ENCODE measurements around the gene NAA35.
"Not testable (repeated sequence)": the region's sequence is repeated elsewhere in the genome, so short reads cannot be mapped to it uniquely, and the experiment has no call there.

The NAA35 gene

GRCh38 chr9:86035827-86036440 is 95.0 kb downstream of the NAA35 start:
- no peak for DNase-seq

- no peak for DNase-seq
These were observed 95.6 kb downstream of the NAA35 start for GRCh38 chr9:86036555-86036954.

GRCh38 chr9:86039991-86040860 is 99.3 kb downstream of the NAA35 start:
- DNase-seq: no peak

GRCh38 chr9:86040861-86041155 is 99.9 kb downstream of the NAA35 start:
- DNase-seq: no peak

- no peak for DNase-seq
These were observed 100.4 kb downstream of the NAA35 start for GRCh38 chr9:86041311-86041741.

GRCh38 chr9:86042199-86042978 is 101.4 kb downstream of the NAA35 start:
- no peak for DNase-seq

- DNase-seq: no peak
These were observed 102.6 kb downstream of the NAA35 start for GRCh38 chr9:86043586-86043985.

- no peak for DNase-seq
These were observed 103.1 kb downstream of the NAA35 start for GRCh38 chr9:86043999-86044398.

- DNase-seq: no peak
These were observed 104.7 kb downstream of the NAA35 start for GRCh38 chr9:86045654-86046053.

GRCh38 chr9:86046071-86046636 is 105.2 kb downstream of the NAA35 start:
- no peak for DNase-seq

GRCh38 chr9:86046930-86047341 is 106.0 kb downstream of the NAA35 start:
- DNase-seq: no peak

- DNase-seq: no peak
These were observed 106.4 kb downstream of the NAA35 start for GRCh38 chr9:86047361-86047760.

GRCh38 chr9:86048018-86048742 is 107.2 kb downstream of the NAA35 start:
- DNase-seq: not testable (repeated sequence)

GRCh38 chr9:86052556-86053468 is 111.9 kb downstream of the NAA35 start:
- no peak for DNase-seq

- DNase-seq: no peak
These were observed 113.7 kb downstream of the NAA35 start for GRCh38 chr9:86054695-86055094.

GRCh38 chr9:86057491-86057890 is 116.5 kb downstream of the NAA35 start:
- DNase-seq: no peak

- no peak for DNase-seq
These were observed 121.2 kb downstream of the NAA35 start for GRCh38 chr9:86061972-86062739.

- no peak for DNase-seq
These were observed 122.1 kb downstream of the NAA35 start for GRCh38 chr9:86062845-86063693.

- no peak for DNase-seq
These were observed 123.3 kb downstream of the NAA35 start for GRCh38 chr9:86064220-86064619.
